Measurements from ENCODE around the gene ACSBG1.
"Not testable (repeated sequence)": the region's sequence is repeated elsewhere in the genome, so short reads cannot be mapped to it uniquely, and the experiment has no call there.

ACSBG1 gene

DNA sequence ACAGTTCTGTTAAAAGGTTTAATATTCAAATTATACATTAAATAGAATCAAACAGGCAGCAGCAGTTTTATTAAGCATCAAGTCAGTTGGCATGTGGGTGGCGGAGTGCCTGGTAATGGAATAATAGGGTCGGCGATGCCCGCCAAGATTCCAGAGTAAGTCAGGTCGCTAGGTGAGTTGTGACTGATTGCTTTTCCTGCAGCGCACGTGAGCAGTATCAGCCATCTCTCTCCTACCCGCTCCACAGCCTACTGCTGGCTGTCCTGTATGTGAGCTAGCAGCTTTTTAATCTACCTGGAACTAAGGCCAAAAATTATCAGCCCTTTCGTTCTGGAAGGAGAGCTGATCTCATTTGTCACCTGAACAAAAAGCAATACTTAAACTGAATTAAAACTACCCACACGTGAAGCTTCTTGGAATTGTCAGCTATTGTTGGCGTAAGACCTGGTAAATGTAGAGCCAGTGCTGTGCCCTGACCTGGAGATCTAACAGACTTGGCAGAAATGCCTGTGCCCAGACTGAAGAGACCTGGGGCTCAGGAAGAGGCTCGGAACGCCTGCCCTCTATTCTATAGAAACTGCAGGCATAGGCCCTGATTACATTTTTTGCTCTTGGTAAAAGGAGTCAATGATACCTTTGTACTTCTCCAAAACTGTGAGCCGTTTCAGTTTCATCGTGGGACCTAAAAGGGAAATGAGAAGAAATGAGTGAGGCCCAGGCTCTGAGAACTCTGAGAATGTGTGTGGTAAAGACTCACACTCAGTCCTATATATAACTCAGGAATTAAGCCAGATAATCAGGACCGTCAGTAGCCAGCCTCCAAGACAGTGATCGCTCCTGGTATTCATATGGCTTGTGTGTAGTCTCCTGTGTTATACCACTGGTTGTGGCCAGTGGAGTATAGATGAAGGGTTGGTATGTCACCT lies 63.3 kb downstream of the ACSBG1 start:
- no peak for DNase-seq (ENCODE audit: low read depth in 1 of 2, low spot score in 1 of 2)

DNA sequence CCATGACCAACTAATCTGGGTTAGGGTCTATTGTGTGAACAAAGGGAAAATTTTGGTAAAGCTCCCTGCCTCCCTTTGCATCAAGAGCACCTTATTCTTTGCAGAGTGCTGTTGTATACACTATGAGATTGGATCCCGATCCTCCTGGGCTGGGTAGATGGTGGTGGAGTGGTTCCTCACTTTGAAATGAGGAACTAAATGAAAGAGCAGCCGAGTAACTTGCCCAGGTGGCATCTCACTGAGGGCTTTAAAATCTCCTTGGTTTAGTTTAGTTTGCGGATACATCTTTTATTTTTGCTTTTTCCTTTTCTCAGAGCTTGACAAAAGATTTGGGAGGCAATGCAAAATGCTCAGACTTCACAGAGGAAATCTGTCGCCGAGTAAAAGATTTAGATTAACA lies 65.8 kb downstream of the ACSBG1 start:
- DNase-seq (ENCODE audit: low read depth in 1 of 2, low spot score in 1 of 2): no peak

DNA sequence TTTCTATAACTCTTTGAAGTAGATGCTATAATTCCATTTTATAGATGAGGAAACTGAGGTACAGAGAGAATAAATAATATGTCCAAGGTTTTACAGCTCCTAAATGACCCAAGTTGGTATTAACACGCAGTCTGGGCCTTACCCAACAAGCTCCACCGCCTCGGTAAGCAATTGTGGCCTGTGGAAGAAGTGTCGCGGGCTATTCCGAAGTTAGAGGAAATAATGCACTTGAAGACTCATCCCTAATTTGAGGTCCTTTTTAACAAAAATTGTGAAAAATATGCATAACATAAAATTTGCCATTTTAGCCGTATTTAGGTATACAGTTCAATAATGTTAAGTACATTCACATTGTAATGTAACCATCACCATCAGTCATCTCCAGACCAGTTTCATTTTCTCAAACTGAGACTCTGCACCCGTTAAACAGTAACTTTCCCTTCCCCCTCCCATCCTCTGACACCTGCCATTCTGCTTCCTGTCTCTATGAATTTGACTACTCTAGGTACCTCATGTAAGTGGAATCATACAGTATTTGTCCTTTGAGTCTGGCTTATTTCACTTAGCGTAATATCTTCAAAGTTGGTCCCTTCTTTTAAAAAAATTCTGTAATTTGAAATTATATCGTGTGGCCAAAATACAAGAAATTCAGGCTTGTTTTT lies 67.0 kb downstream of the ACSBG1 start:
- DNase-seq (ENCODE audit: low read depth in 1 of 2, low spot score in 1 of 2): no peak

DNA sequence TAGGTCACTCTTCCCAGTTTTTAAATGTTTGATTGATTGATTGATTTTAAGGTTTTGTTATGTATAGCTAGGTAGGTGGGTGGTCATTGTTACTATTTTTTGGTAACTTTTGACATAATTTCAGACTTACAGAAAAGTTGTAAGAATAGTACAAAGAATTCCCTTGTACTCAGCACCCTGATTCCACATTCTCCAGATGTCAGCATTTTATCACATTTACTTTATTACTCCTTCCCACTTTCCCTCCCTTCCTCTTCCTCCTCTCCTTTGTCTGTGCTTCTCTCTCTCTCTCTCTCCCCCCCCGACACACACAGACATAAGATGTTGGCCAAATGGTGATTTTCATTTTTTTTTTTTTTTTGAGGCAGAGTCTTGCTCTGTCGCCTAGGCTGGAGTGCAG lies 70.4 kb downstream of the ACSBG1 start:
- no peak for DNase-seq (ENCODE audit: low read depth in 1 of 2, low spot score in 1 of 2)

DNA sequence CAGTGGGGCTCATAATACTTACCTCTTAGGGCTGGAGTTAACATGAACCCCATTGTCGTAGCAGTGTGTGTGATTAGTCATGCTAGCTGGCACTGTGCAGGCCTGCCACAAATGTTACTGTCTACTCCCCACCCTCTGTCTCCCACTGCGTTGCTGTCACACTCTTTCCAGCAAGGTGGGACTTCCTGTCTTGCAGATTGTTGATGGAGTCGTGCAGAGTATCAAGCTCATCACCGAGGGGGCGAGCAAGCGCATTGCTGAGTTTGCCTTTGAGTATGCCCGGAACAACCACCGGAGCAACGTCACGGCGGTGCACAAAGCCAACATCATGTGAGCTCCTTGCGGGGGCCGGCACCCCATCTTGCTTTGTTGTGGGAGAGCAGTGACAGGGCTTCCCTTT lies 72.3 kb downstream of the ACSBG1 start:
- no peak for DNase-seq (ENCODE audit: low read depth in 1 of 2, low spot score in 1 of 2)

DNA sequence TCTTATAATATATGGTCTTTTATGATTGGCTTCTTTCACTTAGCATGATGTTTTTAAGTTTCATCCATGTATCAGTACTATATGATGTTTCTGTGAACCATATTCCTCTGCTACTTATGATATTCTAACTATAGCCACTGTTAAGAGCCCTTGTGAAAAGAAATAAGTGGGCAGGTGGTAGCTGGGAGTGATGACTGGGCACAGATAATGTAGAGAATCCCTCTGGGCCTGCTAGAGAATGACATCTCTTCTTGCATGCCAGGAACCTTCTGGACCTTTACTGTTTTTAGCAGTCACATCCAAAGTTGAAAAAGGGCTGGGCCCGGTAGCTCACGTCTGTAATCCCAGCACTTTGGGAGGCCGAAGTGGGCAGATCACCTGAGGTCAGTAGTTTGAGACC lies 75.0 kb downstream of the ACSBG1 start:
- DNase-seq (ENCODE audit: low read depth in 1 of 2, low spot score in 1 of 2): no peak

DNA sequence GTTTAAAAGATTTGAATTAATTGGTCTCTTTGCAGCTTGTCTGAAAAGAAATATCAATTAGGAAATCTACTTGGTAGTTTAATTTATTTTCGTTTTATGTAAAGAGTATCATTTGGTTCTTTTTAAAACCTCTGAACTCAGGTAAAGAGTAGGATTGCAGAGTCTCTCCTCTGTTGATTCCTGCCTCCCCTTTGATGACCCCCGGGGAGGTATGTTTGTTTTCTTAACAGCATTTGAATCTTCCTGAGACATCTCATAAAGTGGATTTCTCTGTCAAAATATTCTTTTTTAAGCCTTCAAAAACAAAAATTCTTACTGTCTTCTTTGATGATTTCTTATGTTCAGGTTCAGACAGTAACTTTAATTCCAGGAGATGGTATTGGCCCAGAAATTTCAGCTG lies 77.2 kb downstream of the ACSBG1 start:
- DNase-seq (ENCODE audit: low read depth in 1 of 2, low spot score in 1 of 2): no peak

DNA sequence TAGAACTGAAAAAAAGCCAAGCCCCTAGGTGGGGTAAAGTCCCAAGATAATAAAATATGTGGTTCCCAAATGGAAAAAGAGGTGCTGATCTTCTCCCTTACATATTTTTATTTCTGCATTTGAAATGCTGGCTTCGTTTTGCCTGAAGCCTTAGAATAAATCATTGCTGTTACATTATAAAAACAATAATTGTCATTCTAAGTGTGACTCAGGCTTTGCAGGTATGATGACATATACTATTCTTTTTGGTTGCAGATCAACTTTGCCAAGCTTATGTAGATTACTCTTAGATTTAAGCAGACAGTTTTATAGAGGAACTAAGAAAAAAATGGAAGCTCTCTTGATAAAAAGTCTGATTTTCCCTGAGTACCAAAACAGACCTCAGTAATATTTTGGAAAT lies 77.7 kb downstream of the ACSBG1 start:
- no peak for DNase-seq (ENCODE audit: low read depth in 1 of 2, low spot score in 1 of 2)

DNA sequence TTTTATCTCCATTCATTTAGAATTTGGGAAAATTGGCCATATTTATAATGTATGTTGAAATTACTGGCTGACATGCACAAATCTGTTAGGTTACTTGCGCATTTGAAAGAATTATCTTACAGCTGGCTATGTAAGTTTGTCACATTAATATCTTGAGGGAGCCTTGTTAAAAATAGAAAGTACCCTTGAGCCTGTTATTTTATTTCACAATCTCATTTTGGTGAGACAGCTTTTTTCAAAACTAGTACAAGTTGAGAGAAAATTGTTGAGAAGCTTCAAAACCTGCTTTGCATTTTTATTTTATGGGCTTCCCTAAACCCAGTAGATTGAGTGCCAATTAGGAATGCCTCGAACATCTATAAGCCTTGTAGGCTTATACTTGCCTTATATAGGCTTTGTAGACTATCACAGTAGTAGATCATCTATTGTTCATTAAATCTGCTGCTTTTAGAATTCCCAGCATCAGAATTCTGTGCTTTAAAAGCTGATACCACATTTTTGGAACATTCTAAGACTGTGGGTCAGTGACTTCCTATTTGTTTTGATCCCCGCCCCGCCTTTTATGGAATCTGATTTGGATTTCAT lies 78.9 kb downstream of the ACSBG1 start:
- no peak for DNase-seq (ENCODE audit: low read depth in 1 of 2, low spot score in 1 of 2)

DNA sequence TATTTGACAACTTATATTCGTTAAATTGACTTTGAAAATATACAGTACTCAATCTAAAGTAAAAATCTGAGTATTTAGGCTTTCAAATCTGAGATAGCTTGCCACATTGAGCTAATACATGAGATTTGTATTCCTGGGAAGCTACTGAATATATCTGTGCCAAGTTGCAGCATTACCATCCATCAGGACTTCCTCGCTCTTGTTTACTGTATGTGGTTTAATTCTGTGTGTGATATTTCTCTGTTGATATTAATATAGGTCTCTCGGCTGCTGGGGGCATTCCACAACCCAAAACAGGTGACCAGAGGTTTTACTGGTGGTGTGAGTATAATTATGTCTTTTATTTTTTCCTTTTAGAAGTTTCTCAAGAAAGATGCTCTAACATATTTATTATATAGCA lies 79.4 kb downstream of the ACSBG1 start:
- no peak for DNase-seq (ENCODE audit: low read depth in 1 of 2, low spot score in 1 of 2)

DNA sequence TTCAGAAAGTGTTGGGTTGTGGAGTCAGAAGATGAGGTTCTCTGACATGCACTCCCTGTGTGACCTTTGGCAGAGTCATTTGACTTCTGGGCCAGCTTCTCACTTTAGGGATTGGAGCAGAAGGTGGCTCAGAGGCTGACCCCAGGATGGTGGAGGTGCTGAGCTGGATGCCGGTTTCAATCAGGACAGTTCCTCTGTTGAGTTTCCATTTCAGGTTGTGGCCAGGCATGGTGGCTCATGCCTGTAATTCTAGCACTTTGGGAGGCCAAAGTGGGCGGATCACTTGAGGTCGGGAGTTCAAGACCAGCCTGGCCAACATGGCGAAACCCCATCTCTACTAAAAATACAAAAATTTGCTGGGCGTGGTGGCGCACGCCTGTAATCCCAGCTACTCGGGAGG lies 83.3 kb downstream of the ACSBG1 start:
- not testable (repeated sequence) for DNase-seq (ENCODE audit: low read depth in 1 of 2, low spot score in 1 of 2)

DNA sequence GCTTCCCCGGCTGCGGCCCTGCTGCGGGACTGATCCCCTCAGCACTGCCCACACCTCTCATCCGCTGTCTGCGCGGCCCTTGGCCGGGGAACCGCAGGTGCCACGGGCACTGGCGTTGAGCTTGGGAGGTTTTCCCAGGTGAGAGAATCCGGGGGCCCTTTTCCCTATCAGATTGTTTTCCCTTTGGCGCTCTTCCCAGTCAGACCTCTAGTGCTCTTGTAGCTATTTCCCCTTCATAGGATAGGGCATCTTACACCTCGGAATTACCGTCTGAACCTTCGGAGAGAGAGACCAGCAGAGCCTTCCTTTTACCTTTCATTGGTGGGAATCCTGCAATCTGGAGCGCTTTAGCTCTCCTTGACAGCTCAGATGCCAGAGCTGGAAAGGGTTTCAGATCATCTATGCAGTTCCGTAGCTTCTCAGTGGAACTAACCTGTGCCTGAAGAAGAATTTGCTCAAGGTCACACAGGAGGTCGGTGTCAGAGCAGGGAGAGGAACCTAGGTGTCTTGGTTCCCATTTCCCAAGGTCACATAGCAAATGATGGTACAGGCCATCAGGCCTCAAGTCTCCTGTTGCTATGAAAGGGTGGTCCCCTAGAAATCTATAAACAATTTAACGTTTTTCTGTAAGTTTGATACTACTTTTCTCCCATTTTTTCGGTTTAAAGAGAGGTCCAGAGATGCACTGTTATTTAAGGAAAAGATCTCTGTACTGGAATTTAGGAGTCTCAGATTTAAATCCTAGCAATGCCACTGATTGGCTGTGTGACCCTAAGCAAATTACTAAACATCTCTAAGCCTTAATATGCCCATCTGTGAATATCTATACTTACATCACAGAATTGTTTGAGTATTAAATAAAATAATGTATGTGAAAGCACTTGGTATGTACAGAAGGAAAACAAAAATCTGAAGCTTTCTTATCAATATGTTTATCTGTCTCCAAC lies 84.3 kb downstream of the ACSBG1 start:
- DNase-seq (ENCODE audit: low read depth in 1 of 2, low spot score in 1 of 2): no peak

DNA sequence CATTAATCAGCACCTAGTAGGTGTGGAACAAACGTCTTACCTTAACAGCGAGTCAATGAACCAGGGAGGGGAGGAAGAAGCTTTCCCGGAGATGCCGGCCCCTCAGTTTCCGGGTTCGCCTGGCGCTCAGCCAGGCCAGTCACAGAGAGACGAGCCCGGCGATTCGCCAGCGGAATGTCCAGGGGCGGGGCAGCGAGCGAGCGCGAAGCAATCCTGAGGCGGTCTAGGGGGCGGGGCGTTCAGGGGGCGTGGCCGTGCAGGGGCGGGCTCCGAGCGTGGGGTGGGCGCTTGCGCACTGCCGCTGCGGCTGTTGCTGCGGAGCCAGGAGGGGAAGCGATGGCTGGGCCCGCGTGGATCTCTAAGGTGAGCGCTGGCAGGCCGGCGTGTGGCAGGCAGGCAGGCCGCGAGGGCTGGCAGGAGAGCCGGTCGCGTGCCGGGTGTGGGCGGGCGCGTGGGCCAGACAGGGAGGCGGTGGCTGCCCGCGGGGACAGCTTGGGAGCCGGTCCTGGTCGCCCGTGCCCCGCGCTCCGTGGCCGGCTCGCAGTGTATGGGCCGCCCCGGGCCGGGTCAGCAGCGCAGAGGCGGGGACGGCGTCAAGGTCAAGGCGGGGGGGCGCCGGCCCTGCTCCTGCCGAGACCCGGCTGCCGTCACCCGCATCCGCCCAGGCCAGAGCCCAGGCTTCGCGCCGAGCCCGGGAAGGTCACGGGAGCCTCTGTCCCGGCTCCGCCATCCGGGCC lies 85.1 kb downstream of the ACSBG1 start, which contains the start of gene IDH3A:
Gene IDH3A, plus strand, starts transcription at position 295 of the 737 bp plus-strand sequence. Its CDS starts 42 bp downstream, at position 337.
- peak; percentile 99 to 100 for DNase-seq (ENCODE audit: low read depth in 1 of 2, low spot score in 1 of 2)

DNA sequence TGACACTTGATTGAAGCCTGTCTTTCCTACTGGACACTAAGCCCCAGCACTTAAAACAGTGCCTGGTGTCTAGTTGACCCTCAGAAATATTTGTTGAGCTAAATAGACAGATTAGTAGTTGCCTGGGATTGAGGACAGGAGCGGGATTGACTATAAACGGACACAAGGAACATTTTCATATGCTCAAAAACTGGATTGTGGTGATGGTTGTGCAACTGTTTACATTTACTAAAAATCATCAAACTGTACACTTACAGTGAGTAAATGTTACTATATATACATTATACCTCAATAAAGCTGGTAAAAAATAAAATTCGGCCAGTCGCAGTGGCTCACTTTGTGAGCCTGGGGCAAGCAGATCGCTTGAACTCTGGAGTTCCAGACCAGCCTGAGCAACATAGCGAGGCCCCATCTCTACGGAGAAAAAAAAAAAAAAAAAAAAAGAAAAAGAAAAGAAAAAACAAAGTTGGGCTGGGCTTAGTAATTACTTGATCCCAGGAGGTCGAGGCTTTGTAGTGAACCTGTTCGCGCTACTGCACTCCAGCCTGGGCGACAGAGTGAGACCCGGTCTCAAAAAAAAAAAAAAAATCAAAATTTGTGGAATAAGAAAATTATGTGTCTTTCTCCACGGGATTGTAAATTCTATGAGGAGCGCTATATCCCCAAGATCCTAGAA lies 85.8 kb downstream of the ACSBG1 start:
- no peak for DNase-seq (ENCODE audit: low read depth in 1 of 2, low spot score in 1 of 2)

DNA sequence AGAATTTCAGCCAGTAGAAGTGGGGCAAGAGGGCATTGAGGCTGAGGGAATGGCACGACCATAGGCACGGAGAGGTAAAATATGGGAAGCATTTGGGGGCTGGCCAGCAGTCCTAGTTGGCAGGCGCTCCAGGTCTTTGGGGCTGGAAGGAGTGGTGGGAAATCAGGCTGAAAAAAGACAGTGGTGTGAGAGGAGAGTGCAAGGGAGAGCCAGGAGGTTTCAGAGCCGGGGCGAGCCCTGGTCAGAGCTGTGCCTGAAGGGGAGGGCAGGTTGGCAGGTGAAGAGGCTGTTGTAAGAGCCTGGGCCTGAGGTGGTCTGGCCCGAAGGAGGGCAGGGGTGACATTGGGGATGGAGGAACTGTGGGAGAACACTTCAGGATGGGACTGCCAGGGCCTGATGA lies 86.8 kb downstream of the ACSBG1 start:
- DNase-seq (ENCODE audit: low read depth in 1 of 2, low spot score in 1 of 2): no peak

DNA sequence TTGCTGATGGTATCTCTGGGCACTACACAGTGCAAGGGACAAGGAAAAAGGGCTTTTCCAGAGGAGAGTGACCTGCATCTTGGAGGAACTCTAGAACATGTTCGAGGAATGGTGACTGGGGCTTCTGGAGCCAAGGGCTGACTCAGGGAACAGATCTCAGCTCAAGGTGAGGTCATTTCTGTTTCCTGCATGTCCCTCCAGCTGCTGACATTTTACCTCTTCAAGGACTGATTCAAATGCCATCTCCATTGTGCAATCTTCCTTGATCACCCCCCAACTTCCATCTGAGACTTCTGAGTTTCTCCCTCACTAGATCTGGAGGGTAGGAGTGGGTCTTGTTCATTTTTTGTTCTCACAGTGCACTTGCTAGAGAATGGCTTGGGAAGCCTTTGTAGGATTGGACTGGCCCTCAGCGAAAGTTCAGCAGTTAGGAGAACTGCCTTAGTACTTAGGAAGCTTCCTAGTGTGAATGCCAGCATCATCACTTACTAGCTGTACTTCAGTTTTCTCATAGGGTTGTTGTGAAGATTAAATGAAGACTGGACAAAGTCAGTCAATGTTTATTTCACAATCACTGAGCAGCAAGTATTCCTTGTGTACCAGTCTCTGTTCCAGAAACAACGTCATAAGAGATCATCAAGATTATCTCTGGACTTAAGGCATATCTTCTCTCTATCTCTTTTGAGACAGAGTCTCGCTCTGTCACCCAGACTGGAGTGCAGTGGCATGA lies 87.8 kb downstream of the ACSBG1 start:
- DNase-seq (ENCODE audit: low read depth in 1 of 2, low spot score in 1 of 2): no peak

DNA sequence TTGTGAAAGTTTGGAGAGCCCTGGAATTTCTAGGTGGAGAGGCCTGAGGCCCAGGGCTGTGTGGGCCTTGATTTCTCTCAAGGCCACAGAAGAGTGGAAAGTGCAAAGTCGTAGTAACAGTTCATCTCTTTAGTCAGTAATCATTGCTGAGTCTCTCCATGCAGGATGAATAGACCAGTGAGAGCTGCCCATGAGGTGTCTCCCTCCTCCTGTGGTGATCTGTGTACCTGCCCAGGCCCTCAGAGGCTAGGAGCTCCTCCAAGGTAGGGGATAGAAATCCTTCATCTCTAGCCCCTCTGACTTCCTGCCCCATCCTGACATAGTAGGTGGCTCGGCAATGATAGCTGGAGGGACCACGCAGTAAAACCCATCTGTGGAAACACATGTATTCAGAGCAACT lies 92.0 kb downstream of the ACSBG1 start:
- no peak for DNase-seq (ENCODE audit: low read depth in 1 of 2, low spot score in 1 of 2)

DNA sequence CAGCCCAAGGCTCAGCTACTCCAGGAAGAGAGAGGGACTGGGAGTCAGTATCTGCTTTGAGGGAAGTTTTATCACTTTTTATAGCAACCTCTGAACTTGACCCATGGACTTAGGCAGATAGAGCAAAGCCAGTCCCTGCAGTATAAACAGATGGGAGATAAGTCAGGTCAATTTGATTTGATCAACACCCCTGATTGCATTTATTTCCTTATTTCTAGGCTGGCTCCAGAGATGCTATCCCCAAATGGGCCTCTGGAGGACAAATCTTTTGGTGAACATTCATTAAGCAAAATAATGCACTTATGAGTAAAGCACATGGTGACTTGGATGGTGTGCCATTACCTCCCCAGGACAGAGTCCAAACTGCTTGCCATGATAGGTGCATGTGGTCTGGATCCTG lies 94.1 kb downstream of the ACSBG1 start:
- no peak for DNase-seq (ENCODE audit: low read depth in 1 of 2, low spot score in 1 of 2)

DNA sequence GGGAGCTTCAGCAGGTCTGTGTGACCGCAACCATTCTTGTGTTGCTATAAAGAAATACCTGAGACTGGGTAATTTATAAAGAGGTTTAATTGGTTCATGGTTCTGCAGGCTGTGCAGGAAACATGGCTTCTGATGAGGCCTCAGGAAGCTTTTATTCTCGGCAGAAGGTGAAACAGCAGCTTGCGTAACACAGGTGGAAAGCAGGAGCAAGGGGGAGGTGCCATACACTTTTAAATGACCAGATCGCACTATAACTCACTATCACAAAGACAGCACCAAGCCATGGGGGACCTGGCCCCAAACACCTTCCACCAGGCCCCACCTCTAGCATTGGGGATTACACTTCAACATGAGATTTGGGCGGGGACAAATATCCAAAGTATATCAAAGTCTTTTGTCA lies 94.8 kb downstream of the ACSBG1 start:
- no peak for DNase-seq (ENCODE audit: low read depth in 1 of 2, low spot score in 1 of 2)
